Measurements from ENCODE around the gene CFAP20DC. TPM values are rescaled to one million over a fixed set of nuclear protein-coding genes. Genes with fewer than 3 reads are reported as not detected.
A peak's percentile ranks its signal among the peaks of the same experiment; 100 is the strongest.
"Not testable (repeated sequence)": the region's sequence is repeated elsewhere in the genome, so short reads cannot be mapped to it uniquely, and the experiment has no call there.

Gene CFAP20DC
- total RNA-seq: under 1 TPM; 0.08 to 0.24 TPM
- long read RNA-seq, partial matches to known transcripts: 0 of 1 reads
- long read RNA-seq, other reads (novel, unspliced or antisense): 1 of 1 reads

GRCh38 chr3:59049671-59050331 is at the start of gene CFAP20DC:
CFAP20DC (minus strand) TSS chr3:59050025; CDS start chr3:59049631, 394 bp downstream.
- peak; percentile 99 to 100 for ATAC-seq
- intact Hi-C loops (cut with DNase I): loop anchor here in 1 of 2 donors (5.0 kb wide), 1 partner anchor 408 kb away; no protein-coding TSS in a partner anchor
- peak; percentile 96 for DNase-seq

- DNase-seq; ATAC-seq; intact Hi-C loops (cut with DNase I): not testable (repeated sequence)
These were observed 48.7 kb upstream of the CFAP20DC start for GRCh38 chr3:59098516-59098915.

- DNase-seq: no peak
These were observed 44.6 kb upstream of the CFAP20DC start for GRCh38 chr3:59094446-59094845.

GRCh38 chr3:59093521-59093920 is 43.7 kb upstream of the CFAP20DC start:
- no peak for DNase-seq
- intact Hi-C loops (cut with DNase I): loop anchor here in 1 of 2 donors (5.0 kb wide), 1 partner anchor 59 kb away; no protein-coding TSS in a partner anchor
- no peak for ATAC-seq

More at GRCh38 chr3:59094446-59094845, 44.6 kb upstream of the CFAP20DC start:
- intact Hi-C loops (cut with DNase I): loop anchor here in 1 of 2 donors (5.0 kb wide), 1 partner anchor 58 kb away; no protein-coding TSS in a partner anchor
- no peak for ATAC-seq

- intact Hi-C loops (cut with DNase I): no loop called here
- no peak for DNase-seq
- no peak for ATAC-seq
These were observed 38.9 kb upstream of the CFAP20DC start for GRCh38 chr3:59088761-59089160.

GRCh38 chr3:59085976-59086375 is 36.2 kb upstream of the CFAP20DC start:
- DNase-seq (no peak), ATAC-seq (no peak)
- intact Hi-C loops (cut with DNase I): no loop called here

- ATAC-seq (no peak), DNase-seq (no peak)
- intact Hi-C loops (cut with DNase I): no loop called here
These were observed 34.8 kb upstream of the CFAP20DC start for GRCh38 chr3:59084583-59084982.

- DNase-seq (no peak), ATAC-seq (no peak)
- intact Hi-C loops (cut with DNase I): no loop called here
These were observed 32.3 kb upstream of the CFAP20DC start for GRCh38 chr3:59082106-59082505.

- DNase-seq: no peak
- no peak for ATAC-seq
- intact Hi-C loops (cut with DNase I): no loop called here
These were observed 31.2 kb upstream of the CFAP20DC start for GRCh38 chr3:59081071-59081470.

- intact Hi-C loops (cut with DNase I): no loop called here
- no peak for DNase-seq
These were observed 30.1 kb upstream of the CFAP20DC start for GRCh38 chr3:59079962-59080361.

GRCh38 chr3:59074764-59075163 is 24.9 kb upstream of the CFAP20DC start:
- ATAC-seq: no peak
- no peak for DNase-seq

More at GRCh38 chr3:59079962-59080361, 30.1 kb upstream of the CFAP20DC start:
- ATAC-seq: no peak

GRCh38 chr3:59072681-59073080 is 22.9 kb upstream of the CFAP20DC start:
- intact Hi-C loops (cut with DNase I): no loop called here
- no peak for DNase-seq
- no peak for ATAC-seq

More at GRCh38 chr3:59074764-59075163, 24.9 kb upstream of the CFAP20DC start:
- intact Hi-C loops (cut with DNase I): no loop called here

GRCh38 chr3:59069838-59070237 is 20.0 kb upstream of the CFAP20DC start:
- DNase-seq (no peak), ATAC-seq (no peak)
- intact Hi-C loops (cut with DNase I): no loop called here

GRCh38 chr3:59065240-59065639 is 15.4 kb upstream of the CFAP20DC start:
- ATAC-seq (no peak), DNase-seq (no peak)
- intact Hi-C loops (cut with DNase I): no loop called here

- DNase-seq (no peak), ATAC-seq (no peak)
- intact Hi-C loops (cut with DNase I): no loop called here
These were observed 14.9 kb upstream of the CFAP20DC start for GRCh38 chr3:59064728-59065127.

- no peak for DNase-seq
- intact Hi-C loops (cut with DNase I): no loop called here
- no peak for ATAC-seq
These were observed 14.5 kb upstream of the CFAP20DC start for GRCh38 chr3:59064276-59064675.

- no peak for DNase-seq
- intact Hi-C loops (cut with DNase I): loop anchor here in 1 of 2 donors (5.0 kb wide), 1 partner anchor 414 kb away; no protein-coding TSS in a partner anchor
- no peak for ATAC-seq
These were observed 6.9 kb upstream of the CFAP20DC start for GRCh38 chr3:59056706-59057105.

- intact Hi-C loops (cut with DNase I): loop anchor here (2.0 to 5.0 kb wide), 2 partner anchors 230 to 411 kb away; no protein-coding TSS in a partner anchor
- no peak for ATAC-seq
- no peak for DNase-seq
These were observed 3.1 kb upstream of the CFAP20DC start for GRCh38 chr3:59052803-59053411.

GRCh38 chr3:59050811-59051414 is 1.1 kb upstream of the CFAP20DC start:
- not testable (repeated sequence) for DNase-seq, ATAC-seq
- intact Hi-C loops (cut with DNase I): loop anchor here in 1 of 2 donors (5.0 kb wide), 1 partner anchor 409 kb away; no protein-coding TSS in a partner anchor

GRCh38 chr3:59046839-59047238 is 3.0 kb downstream of the CFAP20DC start:
- ATAC-seq (no peak), DNase-seq (no peak)
- intact Hi-C loops (cut with DNase I): no loop called here

Data from left cardiac atrium (tissue), 4 donors.